Right lobe of liver (tissue), 6 donors: ENCODE data around the gene CAPN13. TPM values are rescaled to one million over a fixed set of nuclear protein-coding genes. Genes with fewer than 3 reads are reported as not detected.

Source experiments
- ATAC-seq, 4 donors: fragments of 200-7000 bp; cut with Tn5 transposase; one replicate each; pipeline ENCODE4 v1.9.1; 2020; ENCODE audit warnings: mild to moderate bottlenecking in 4 of 4, moderate library complexity in 4 of 4
- DNase-seq, 3 donors: peaks; one replicate each; pipeline ENCODE4 v3.0.0-alpha.2; 2020
- H3K27ac ChIP-seq, 3 donors: fragments of 200-600 bp; one replicate each; pipeline ENCODE4 v1.8.0; 2022
- H3K27me3 ChIP-seq, 2 donors: fragments of 200-600 bp; one replicate each; pipeline ENCODE4 v1.8.0; 2022
- H3K36me3 ChIP-seq, 4 donors: fragments of 200-600 bp; sonication (generic) in 1 of 4; one replicate each; pipeline versions ENCODE4 v1.5.1 to v1.8.0; 2017 to 2022; ENCODE audit warnings: control low read depth in 1 of 4
- H3K4me1 ChIP-seq, 4 donors: fragments of 200-600 bp; sonication (generic) in 1 of 4; one replicate each; pipeline versions ENCODE4 v1.5.1 to v1.8.0; 2017 to 2022; ENCODE audit warnings: control low read depth in 1 of 4
- H3K4me3 ChIP-seq, 3 donors: fragments of 200-600 bp; one replicate each; pipeline ENCODE4 v1.8.0; 2022
- H3K9me3 ChIP-seq, 4 donors: fragments of 200-600 bp; sonication (generic) in 1 of 4; one replicate each; pipeline versions ENCODE4 v1.5.1 to v1.8.0; 2017 to 2022; ENCODE audit warnings: control low read depth in 1 of 4
- POLR2A ChIP-seq: fragments of 450-650 bp; IDR thresholded peaks from one replicate; pipeline ENCODE4 v1.6.1; 2017; ENCODE audit warnings: antibody characterized with exemption, mild to moderate bottlenecking
- WGBS: methylation state at CpG from one replicate; pipeline ENCODE4 v1.1.6; 2018; ENCODE audit warnings: low coverage, low lambda C conversion rate; ENCODE audit not compliant: insufficient coverage; ENCODE audit errors: missing lambda C conversion rate; 5-methylcytosine and 5-hydroxymethylcytosine counted together
- intact Hi-C, 2 donors: fragments of 100-400 bp; cut with DNase I; formaldehyde crosslinking; loops; one replicate each; pipeline versions ENCODE4 v1.11.2 to v1.14.1; 2022
- total RNA-seq, 6 experiments: library from RNA; depleted of rRNA in 2 of 6; stranded (reverse); fragments of >200 nt in 2 of 6; fragmentation: NEBNext Ultra II Directional in 3 of 6; extraction: Animal tissue kit (Norgen Biotek cat#: 25700) in 3 of 6; gene quantifications; one replicate each; pipeline versions ENCODE4 v1.1.0 to v1.2.4, GENCODE V29; 2016 to 2023
- TF ChIP-seq, protein P1 (sequence below), 4 donors: fragments of 200-600 bp in 3 of 4; fragments of 450-650 bp in 1 of 4; IDR thresholded peaks; one replicate each; pipeline versions ENCODE4 v1.5.1 to v1.8.0; 2016 to 2022; ENCODE audit warnings: antibody characterized with exemption in 4 of 4, mild to moderate bottlenecking in 2 of 4
- donor health status: DM: no; HTN: yes; CAD: no.
- donor health status: DM: no; HTN: no; CAD: no.
- donor health status: DM: no; HTN: no; CAD: no.
- donor health status: DM: no; HTN: yes; CAD: no.
- donor health status: DM: no; HTN: yes; CAD: no.

CAPN13 gene
- total RNA-seq, 6 experiments from 2014 or later, result 0.09 to 3.8 (median 1.00) TPM; not detected in 2

DNA sequence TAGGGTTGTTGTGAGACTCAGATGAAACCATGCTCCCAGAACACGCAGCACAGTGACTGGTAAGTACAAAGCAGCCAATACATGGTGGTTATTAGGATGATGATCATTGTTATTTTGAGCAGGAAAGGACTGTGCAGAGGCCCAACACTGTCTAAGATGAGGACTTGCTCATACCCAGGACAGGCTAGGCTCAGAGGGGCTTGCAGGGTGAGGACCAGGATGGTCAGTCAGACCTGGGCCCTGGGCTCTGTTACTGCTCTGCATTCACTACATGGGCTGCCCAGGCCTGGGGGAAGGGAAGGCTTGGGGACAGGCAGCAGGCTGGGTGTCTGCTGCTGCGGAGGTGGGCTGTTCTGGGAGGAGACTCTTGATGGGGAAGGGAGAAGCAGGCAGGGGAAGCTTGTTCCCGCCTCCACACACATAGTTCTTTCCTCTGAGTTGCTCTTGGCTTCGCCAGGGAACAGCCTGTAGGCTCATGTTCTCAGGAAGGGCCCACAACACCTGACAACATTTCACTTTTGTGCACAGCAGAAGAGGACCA, 17.5 kb downstream of the CAPN13 start:
- peak in 1 of 4 donors; percentile 19 for ATAC-seq
- DNase-seq, result no peak
- H3K4me3 ChIP-seq, result no peak overlapping the region
- H3K4me1 ChIP-seq, result no peaks in the 10 kb centered on the region
- no peak for TF ChIP-seq POLR2A
- TF ChIP-seq, protein P1, sequence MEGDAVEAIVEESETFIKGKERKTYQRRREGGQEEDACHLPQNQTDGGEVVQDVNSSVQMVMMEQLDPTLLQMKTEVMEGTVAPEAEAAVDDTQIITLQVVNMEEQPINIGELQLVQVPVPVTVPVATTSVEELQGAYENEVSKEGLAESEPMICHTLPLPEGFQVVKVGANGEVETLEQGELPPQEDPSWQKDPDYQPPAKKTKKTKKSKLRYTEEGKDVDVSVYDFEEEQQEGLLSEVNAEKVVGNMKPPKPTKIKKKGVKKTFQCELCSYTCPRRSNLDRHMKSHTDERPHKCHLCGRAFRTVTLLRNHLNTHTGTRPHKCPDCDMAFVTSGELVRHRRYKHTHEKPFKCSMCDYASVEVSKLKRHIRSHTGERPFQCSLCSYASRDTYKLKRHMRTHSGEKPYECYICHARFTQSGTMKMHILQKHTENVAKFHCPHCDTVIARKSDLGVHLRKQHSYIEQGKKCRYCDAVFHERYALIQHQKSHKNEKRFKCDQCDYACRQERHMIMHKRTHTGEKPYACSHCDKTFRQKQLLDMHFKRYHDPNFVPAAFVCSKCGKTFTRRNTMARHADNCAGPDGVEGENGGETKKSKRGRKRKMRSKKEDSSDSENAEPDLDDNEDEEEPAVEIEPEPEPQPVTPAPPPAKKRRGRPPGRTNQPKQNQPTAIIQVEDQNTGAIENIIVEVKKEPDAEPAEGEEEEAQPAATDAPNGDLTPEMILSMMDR (IDR thresholded peaks at IDR 0.05), result no peak
- H3K36me3 ChIP-seq, result no peaks in the 10 kb centered on the region
- no peaks in the 10 kb centered on the region for H3K9me3 ChIP-seq
- no peaks in the 10 kb centered on the region for H3K27me3 ChIP-seq
- WGBS, result 75% methylated on average over 2 of the region's 4 CpGs
- no peak overlapping the region for H3K27ac ChIP-seq
- intact Hi-C loops, result no loop called here

DNA sequence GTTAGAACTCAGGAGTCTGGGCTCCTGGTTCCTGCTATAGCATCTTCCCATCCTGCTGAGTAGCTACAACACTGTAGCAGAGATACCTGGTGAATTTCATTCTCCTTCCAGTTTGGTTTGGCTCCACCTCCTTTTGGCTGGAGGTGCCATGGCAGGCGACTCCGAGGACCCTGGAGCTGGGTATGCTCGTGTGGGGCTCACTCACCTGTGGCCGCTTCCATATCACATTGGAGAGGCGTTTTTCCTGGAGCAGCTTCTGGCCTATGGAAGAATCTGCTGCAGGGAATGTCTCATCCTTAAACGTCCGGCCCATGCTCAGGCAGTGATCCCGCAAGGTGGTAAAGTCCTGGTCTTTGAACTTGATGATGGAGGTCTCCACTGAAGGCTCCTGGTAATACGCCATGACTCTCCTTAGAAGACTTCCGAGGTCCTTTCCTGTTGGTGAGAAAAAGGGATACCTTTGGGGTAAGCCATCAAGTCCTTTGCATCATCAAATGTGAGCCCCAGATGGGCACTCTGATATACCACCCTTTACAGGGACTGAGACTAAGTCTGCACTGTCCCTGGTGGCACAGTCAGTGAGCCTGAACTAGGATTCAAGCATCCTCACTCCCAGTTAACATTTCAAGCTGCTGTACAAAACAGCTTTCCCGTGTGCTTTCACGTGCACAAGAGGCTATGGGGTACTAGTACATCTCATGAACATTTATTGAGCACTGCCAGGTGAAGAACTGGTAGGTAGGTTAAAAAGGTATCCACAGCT, 20.1 kb downstream of the CAPN13 start:
- H3K36me3 ChIP-seq, result no peaks in the 10 kb centered on the region
- no peak overlapping the region for H3K4me3 ChIP-seq
- DNase-seq (no peak), ATAC-seq (no peak)
- H3K4me1 ChIP-seq, result no peaks in the 10 kb centered on the region
- TF ChIP-seq, protein P1 (IDR thresholded peaks at IDR 0.05), result no peak
- no peak for TF ChIP-seq POLR2A
- WGBS, result 84% methylated on average over 4 of the region's 12 CpGs
- intact Hi-C loops, result no loop called here
- H3K27ac ChIP-seq, result no peak overlapping the region
- no peaks in the 10 kb centered on the region for H3K27me3 ChIP-seq
- no peaks in the 10 kb centered on the region for H3K9me3 ChIP-seq

DNA sequence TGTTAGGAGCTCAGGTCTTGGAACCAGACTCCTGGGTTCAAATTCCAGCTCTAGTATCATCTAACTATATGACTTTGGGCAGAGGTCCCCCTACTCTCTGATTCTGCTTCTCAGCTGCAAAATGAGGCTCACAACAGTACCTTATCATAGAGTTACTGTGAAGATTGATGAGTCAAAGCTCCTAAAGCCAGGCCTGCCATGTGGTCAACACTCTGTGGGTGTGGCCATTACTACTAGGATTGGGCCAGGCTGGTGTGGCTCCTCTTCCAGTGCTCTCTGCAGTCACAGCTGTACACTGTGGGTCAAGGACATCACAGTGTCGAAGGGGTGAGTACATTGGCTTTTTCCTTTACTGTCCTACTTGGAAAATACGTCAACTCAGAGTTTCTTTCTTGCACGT, 22.6 kb downstream of the CAPN13 start:
- TF ChIP-seq, protein P1 (IDR thresholded peaks at IDR 0.05), result no peak
- no peak for TF ChIP-seq POLR2A
- ATAC-seq (no peak), DNase-seq (no peak)
- H3K36me3 ChIP-seq, result no peaks in the 10 kb centered on the region
- H3K27ac ChIP-seq, result no peak overlapping the region
- no peak overlapping the region for H3K4me3 ChIP-seq
- WGBS, result 76% methylated on average over 2 of the region's 3 CpGs
- no peaks in the 10 kb centered on the region for H3K27me3 ChIP-seq
- no peaks in the 10 kb centered on the region for H3K9me3 ChIP-seq
- H3K4me1 ChIP-seq, result no peaks in the 10 kb centered on the region
- intact Hi-C loops, result no loop called here

DNA sequence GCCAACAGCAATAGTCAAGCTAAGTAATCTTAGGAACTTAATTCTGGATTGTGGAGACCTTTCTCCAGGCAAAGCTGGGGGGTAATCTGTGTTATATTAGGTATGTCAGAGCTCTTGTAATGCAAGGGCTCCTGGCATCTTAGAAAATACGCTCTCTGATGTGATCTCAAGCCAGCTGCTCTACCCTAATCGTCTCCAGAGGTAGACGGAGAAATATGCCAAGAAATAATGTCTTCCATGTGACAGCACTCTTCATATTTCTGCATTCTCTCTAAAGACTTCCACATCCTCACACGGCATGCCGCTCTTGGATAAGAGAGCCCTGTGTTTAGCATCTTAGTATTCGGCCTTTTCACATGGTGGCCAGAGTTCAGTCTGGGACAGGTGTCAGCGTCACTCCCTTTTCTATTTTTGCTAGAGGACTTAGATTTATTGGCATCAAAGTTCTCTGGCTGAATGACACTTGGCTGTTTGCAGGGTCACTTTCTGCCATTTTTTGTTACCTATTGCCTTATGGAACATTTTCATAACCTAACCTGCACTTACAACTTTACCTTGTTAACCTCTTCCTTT, 25.2 kb downstream of the CAPN13 start:
- no peaks in the 10 kb centered on the region for H3K4me1 ChIP-seq
- 80% methylated on average over 7 of the region's 7 CpGs for WGBS

More for the DNA sequence above, 25.2 kb downstream of the CAPN13 start:
- DNase-seq (no peak), ATAC-seq (no peak)
- Histone ChIP-seq H3K36me3 (no peaks in the 10 kb centered on the region), H3K27me3 (no peaks in the 10 kb centered on the region), H3K27ac (no peak overlapping the region), H3K4me3 (no peak overlapping the region), H3K9me3 (no peaks in the 10 kb centered on the region)
- intact Hi-C loops, result no loop called here
- TF ChIP-seq, protein P1 (IDR thresholded peaks at IDR 0.05), result no peak
- TF ChIP-seq POLR2A, result no peak
